ENCODE data around the gene WDR27.

Gene WDR27

GRCh38 chr6:169449221-169449620, 252.6 kb downstream of the WDR27 start:
- Histone ChIP-seq H3K36me3 (ENCODE audit: control insufficient read depth in 2 of 2, insufficient read depth in 1 of 2, low read length in 2 of 2) (no peaks in the 10 kb centered on the region), H3K4me1 (ENCODE audit: control insufficient read depth, insufficient read depth, low read length) (0 out of 2 replicates have a peak, but pooled peaks cover 2% of the 10 kb centered on the region), H3K27ac (ENCODE audit: extremely low read depth, low read depth, low read length) (no peak overlapping the region), H3K4me3 (ENCODE audit: low read depth, low read length) (no peak overlapping the region), H3K9me3 (ENCODE audit: control insufficient read depth, insufficient read depth, low read depth, low read length) (no peaks in the 10 kb centered on the region)
- ChIA-PET POLR2A (no interaction called here), CTCF (no interaction called here)
- TF ChIP-seq ZNF654 (tag by site-specific recombination; IDR thresholded peaks at IDR 0.05; ENCODE audit: low read depth) (no peak), YY1 (tag by site-specific recombination; IDR thresholded peaks at IDR 0.05) (no peak), ZNF521 (tag by site-specific recombination; IDR thresholded peaks at IDR 0.05) (no peak), ZNF280D (tag by site-specific recombination; IDR thresholded peaks at IDR 0.05) (no peak), IKZF3 (tag by site-specific recombination; IDR thresholded peaks at IDR 0.05) (no peak), ZNF610 (tag by site-specific recombination; IDR thresholded peaks at IDR 0.05; ENCODE audit: borderline replicate concordance) (no peak), ZNF837 (tag by site-specific recombination; IDR thresholded peaks at IDR 0.05) (no peak), ZNF514 (tag by site-specific recombination; IDR thresholded peaks at IDR 0.05) (no peak), ZNF830 (tag by site-specific recombination; IDR thresholded peaks at IDR 0.05; ENCODE audit: low read depth) (no peak), ZNF132 (tag by site-specific recombination; IDR thresholded peaks at IDR 0.05; ENCODE audit: borderline replicate concordance) (no peak), ZNF791 (tag by site-specific recombination; IDR thresholded peaks at IDR 0.05) (no peak), REPIN1 (tag by site-specific recombination; IDR thresholded peaks at IDR 0.05; ENCODE audit: low read depth) (no peak)
- TF ChIP-seq, protein P1, sequence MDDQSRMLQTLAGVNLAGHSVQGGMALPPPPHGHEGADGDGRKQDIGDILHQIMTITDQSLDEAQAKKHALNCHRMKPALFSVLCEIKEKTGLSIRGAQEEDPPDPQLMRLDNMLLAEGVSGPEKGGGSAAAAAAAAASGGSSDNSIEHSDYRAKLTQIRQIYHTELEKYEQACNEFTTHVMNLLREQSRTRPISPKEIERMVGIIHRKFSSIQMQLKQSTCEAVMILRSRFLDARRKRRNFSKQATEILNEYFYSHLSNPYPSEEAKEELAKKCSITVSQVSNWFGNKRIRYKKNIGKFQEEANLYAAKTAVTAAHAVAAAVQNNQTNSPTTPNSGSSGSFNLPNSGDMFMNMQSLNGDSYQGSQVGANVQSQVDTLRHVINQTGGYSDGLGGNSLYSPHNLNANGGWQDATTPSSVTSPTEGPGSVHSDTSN (CRISPR knock-in tag; IDR thresholded peaks at IDR 0.05), result no peak

- H3K9me3 ChIP-seq (ENCODE audit: control insufficient read depth, insufficient read depth, low read depth, low read length), result no peaks in the 10 kb centered on the region
- POLR2A ChIA-PET, result no interaction called here
- no peaks in the 10 kb centered on the region for H3K4me1 ChIP-seq (ENCODE audit: control insufficient read depth, insufficient read depth, low read length)
- no peak overlapping the region for H3K4me3 ChIP-seq (ENCODE audit: low read depth, low read length)
- TF ChIP-seq ZNF654 (tag by site-specific recombination; IDR thresholded peaks at IDR 0.05; ENCODE audit: low read depth), result no peak
- no peak for TF ChIP-seq FEZF1 (tag by site-specific recombination; IDR thresholded peaks at IDR 0.05)
- TF ChIP-seq, protein P1 (CRISPR knock-in tag; IDR thresholded peaks at IDR 0.05), result no peak
- TF ChIP-seq ZNF544 (tag by site-specific recombination; IDR thresholded peaks at IDR 0.05), result no peak
- H3K27ac ChIP-seq (ENCODE audit: extremely low read depth, low read depth, low read length), result no peak overlapping the region
- H3K36me3 ChIP-seq (ENCODE audit: control insufficient read depth in 2 of 2, insufficient read depth in 1 of 2, low read length in 2 of 2), result no peaks in the 10 kb centered on the region
- CTCF ChIA-PET, result interaction anchor here (0.5 to 1.0 kb wide), 3 partner anchors 8 to 39 kb away, joined by 3 to 4 read pairs (median 3); no protein-coding TSS in a partner anchor
Observed at GRCh38 chr6:169445661-169446581, 255.9 kb downstream of the WDR27 start.

Measured in HEK293 (cell line).